HG03469 (cell line): ENCODE measurements around the gene OTX1.

Experiments
- ATAC-seq: cut with Tn5 transposase; IDR thresholded peaks from one replicate; pipeline ENCODE4 v1.9.1; 2021; ENCODE audit warnings: mild to moderate bottlenecking, moderate library complexity, moderate number of reproducible peaks; ENCODE audit not compliant: unreplicated experiment

OTX1 gene

DNA sequence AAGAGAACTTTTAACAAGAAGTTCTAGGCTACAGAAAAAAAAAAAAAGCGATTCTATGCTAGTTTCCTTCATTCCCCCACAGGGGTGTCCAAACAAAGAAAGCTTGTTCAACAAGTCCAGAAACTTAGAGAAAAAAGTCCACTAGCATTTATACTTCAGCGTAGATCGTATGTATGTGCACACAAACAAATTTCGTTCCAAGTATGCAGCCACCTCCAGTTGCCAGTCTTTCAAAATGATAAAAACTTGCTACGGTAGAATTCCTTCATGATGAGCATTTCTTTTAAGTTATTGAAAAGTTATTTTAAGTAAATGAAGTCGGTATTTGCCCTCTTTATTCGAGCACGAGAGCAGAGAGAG is 3.7 kb upstream of the OTX1 start:
- no peak for ATAC-seq

DNA sequence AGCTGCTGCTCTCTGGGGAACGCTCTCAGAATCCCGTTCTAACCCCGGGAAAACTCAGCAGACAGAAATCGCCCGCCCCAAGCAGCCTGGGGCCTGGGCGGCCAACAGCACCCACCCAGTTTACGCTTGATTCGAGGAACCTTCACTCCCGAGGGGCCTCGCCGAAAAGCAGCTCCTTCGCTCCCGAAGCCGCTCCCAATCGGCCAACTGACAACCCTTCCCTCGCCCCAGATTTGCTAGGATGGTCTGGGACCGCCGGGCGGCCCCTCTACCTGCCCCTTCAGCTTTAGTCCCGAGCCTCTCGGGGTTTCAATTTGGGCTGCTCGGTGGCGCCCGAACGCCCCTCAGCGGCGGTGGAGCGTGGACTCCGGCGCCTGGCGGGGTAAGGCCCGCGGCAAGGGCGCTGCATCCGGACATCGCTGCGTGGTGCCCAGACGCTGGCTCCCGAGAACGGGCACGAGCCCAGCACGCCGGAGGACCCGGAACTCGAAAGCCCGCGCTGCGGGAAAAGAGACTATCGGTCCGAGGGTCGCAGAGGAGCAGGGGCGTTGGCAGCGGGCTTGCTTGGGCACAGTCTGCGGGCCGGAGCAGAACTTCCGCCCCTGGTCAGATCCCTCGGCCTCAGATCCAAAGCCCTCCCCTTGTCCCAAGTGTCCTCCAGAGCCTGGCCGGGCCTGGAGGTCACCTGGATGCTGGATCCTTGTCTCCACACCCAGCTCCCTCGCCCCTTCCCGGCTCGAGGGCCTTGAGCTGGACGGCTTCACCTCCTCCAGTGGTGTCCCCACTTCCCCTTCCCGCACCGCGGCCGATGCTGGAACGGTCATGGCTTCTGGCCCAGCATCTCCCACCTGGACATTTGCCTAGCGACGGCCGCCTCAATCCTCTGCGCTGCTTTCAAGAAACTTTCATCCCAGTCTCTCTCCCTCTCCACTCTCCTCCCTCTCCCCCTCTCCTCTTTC is 3.0 kb upstream of the OTX1 start:
- ATAC-seq: no peak

DNA sequence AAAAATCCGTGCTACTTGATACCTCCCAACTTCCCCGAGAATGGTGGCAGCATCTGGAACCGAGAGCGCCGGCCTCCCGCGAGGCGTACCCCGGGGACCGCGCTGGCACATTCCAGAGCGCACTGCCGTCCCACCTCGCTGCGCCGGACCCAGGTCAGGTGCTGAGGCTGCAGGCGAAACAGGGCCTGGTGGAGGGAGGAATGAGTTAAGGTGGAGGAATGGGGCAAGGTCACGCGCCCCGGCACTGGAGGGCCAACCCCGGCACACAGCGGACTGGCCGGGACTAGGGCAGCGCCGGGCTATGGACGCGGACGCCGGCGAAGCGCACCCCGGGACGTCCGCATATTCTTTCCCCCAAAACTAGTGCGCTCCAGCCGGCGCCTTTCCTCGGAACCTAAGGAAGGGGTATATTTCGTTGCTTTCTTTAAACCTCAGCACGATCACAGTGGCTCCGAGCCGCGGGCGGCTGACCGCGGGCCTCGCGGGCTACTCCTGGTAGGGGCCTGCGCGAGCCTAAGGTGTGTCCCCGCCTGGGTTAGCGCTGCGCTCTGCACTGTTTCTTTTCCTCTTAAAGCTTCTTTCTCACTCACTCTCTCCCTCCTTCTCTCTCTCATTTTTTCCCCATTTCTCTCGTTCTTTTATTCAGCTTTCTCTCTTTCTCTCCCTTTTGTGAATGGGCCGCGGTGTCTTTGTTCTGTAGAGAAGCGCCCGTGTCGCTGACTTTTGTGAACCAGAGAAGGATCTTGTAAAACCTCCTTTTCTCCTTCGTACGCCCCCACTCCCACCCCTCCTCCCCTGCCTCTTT is 2.1 kb upstream of the OTX1 start:
- no peak for ATAC-seq

DNA sequence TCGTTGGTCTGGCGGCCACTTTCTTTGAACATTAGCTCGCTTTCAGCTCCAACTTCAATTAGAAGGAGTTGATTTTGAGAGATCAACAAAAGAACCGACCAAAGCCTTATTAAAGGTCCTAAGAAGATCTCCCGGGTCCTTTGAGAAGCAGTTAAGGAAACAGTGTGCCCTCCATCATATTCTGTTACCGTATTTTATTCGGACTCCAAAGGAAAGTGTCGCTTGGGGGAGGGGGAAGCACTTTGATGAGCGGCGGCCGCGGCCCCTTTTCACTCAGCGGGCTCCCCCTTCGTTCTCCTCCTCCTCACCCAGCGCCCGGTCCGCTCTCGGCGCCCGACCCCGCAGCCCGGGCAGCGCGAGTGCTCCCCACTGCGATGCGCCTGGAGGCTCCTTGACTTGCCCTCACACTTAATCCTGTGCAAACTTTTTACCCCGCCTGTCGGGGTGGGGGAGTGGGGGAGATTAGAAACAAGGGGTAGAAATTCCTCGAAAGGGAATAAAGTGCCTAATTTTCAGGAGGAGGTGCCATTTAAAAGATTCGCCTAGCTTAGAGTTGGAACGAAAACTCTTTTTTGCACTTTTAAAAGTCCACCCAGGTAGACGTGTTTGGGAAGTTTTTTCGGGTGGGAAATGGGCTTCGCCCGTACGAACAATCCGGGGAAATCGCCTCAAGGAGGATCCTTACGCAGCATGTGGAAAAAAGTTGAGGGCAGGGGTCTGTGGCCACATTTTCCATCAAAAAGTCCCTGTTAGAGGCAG is 1.2 kb upstream of the OTX1 start:
- no peak for ATAC-seq

DNA sequence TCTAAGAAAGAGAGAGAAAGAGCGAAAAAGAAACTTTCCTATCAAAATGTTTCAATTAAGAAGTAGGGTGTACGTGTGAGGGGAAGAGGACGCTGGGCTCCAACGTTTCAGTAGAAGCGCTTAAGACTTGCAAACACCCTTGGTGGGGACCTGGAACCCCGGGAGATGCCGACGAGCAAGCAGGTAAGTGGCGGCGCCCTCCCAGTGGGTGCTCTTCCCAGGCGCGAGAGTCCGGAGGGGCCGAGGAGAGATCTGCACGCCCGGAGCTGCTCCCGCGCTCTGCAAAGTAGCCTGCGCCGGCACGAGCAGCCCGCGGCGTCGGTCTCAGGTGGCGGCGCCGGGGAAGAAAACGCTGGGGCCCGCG is 678 bp upstream of the OTX1 start:
- no peak for ATAC-seq

DNA sequence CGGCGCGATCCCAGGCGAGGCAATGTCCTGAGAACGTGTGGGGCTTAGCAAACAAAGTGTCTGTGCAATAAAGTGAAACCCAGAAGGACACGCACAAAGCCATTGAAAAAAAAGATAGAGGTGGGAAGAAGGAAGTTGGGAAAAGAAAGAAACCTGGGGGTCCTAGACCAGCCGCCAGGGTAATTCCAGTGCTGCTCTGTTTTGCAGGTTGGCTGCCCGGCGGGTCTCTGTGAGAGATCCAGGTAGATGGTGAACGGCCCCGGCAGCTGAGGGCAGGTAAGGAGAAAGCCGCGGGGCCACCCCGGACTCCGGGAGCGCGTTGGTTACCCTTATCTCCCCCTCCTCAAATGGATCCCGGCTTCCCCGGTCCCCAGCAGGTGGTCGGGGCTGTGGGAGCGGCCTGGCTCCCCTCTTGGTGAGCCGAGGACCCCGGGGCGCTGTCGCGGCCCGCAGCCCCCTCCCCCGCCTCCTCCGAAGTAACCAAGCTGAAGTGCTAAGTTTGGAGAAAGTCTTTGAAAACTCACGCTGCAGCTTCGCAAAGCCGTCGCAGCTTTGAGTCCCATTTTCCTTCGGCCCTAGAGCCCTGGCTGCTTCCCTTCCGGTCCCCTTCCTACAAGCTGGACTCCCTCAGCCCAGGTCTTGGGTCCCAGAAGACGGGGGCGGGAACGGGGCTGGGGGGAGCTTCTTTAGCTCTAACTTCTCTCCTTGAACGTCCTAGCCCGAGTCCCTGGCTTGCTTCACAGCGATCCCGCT is 588 bp downstream of the OTX1 start:
- no peak for ATAC-seq

DNA sequence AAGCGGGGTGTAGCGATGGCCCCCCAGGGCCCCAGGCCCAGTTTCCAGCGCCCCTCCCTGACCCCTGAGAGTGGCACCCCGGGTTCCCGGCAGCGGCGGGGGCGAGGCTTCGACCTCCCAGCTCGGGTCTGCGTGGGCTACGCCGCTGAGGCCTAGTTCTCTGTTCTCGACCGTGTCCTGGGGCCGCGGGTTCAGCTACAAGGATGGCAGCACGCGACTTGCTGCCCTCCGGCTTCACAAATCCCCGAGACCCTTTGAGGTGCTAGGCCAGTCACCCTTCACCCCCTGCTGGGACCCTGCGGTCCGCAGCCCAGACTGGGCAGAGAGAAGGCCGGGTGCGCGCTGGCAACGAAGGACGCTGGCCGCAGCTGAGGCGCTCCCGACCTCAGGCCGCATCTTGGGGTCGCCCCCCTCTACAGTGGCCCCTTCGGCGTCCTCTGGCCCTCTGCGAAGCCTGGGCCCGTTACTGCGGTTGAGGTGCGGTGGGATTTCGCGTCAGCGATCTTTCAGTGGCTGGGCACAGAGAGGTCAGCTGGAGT is 1.2 kb downstream of the OTX1 start:
- ATAC-seq: no peak

DNA sequence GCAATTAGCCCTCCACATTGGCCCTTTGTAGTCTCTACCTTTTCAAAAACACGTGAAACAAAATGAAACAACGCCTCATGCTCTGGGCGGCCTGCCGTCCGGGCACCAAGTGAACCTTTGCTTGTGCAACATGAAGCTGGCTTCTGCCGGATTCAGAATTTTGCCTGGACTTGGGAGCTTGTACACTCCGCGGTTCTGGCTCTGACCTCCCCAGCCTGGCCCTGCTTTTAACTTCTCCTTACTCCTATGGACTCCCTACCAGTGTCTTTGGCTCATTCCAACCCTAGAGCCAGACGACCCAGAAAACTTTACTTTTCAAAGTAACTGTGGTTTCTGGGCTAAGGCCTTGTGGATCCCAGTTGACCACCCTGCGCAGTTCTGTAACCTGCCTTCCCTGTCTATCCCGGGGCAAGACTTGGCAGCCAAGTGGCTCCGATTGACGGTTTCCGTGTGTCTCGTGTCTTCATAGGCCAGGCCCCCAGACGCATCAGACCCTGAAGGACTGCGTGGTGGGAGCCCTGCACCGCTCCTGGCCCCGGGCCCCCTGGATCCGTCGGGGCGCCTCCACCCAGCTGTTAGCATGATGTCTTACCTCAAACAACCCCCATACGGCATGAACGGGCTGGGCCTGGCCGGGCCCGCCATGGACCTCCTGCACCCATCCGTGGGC is 1.9 kb downstream of the OTX1 start:
- ATAC-seq: no peak

DNA sequence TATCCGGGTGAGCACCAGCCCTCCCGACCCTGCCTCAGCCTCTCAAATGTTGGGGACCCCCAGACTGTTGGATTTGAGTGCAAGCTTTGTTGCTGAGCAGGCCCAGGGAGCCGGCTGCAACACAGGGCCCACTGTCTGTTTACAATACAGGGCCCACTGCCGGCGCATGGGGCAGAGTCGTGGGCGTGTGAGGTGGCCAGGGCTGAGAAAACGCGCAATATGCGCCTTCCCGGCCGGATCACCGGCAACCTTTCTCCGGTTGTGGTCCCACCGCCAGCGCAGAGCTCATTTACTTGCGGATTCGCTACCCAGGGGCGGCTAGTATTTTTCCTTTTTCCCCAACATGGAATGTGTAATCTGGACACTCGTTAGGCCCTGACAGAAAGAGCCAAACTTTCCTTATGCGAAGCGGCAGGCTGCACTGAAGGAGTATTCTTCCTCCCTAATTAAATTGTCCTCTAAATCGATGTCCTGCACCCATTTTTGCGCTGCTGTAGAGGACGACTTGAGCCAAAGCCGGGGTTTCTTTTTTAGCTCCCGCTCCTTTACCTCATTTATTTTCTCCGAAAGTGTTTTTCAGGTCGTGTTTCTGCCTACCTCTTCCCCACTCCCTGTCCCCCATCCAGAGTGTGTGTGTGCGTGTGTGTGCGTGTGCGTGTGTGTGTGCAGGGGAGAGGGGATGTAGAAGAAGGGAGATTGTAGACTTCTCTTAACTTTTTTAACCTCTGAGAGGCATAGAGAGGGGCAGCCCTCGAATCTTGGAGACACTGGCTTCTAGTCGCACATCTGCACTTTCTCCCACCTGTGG is 2.7 kb downstream of the OTX1 start:
- no peak for ATAC-seq

DNA sequence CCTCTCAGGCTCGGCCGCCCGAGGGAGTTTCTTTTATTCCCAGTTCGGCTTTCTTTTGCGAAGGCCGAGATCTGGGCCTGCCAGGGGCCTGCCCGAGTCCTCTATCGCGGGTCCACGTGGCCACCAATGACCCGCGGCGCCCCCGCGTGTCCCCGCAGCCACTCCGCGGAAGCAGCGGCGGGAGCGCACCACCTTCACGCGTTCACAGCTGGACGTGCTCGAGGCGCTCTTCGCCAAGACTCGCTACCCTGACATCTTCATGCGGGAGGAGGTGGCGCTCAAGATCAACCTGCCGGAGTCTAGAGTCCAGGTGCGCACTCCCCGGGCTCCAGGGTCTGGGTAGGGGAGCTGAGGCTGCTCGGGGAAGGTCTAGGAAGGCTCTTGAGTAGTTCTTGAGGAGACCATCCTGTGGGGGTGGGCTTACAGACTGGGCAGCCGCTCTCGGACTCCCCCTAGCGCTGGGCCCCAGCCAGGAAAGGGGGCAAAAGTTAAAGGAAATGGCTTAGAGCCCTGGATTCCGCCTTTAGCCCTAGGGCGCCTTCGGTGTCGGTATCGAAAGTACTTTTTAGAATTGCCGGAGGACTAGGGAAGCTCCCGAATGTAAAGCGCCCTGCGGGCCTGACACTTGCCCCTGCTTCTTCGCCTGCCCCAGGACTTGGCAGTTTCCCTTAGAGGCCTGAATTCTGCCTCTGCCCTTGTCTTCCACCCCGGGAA is 3.4 kb downstream of the OTX1 start:
- no peak for ATAC-seq

DNA sequence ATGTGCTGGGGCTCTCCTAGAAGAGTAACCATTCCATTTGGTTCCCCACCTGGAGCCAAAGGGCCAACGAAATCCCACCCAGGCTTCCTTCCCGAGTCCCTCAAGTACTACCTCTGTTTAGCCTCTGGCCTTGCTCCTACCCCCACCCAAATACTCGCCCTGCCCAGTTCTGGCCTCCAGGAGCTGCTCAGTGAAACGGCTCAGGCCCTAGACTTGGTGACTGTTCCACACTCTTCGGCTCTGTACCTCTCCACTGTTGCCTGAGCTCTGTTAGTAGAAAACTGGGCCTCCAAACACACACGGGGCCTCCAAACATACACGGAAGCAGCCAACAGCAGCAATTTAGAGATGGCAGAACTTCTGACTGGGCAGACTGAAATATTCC is 4.2 kb downstream of the OTX1 start:
- no peak for ATAC-seq

DNA sequence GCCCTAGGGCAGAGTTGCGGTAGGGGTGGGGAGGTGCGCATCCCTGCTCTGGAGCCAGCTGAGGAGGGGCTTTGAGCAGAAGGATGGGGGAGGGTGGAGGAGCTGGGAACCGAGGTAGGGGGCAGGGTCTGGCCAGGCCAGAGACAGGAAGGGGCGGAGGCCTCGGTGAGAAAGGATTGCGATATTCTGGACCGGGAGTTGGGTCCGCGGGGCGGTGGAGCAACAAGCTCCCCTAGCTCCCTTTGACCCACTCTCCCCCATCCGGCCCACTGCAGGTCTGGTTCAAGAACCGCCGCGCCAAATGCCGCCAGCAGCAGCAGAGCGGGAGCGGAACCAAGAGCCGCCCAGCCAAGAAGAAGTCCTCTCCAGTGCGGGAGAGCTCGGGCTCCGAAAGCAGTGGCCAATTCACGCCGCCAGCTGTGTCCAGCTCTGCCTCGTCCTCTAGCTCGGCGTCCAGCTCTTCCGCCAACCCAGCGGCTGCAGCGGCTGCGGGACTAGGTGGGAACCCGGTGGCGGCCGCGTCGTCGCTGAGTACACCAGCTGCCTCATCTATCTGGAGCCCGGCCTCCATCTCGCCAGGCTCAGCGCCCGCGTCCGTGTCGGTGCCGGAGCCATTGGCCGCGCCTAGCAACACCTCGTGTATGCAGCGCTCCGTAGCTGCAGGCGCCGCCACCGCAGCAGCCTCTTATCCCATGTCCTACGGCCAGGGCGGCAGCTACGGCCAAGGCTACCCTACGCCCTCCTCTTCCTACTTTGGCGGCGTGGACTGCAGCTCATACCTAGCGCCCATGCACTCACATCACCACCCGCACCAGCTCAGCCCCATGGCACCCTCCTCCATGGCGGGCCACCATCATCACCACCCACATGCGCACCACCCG is 4.8 kb downstream of the OTX1 start:
- no peak for ATAC-seq

DNA sequence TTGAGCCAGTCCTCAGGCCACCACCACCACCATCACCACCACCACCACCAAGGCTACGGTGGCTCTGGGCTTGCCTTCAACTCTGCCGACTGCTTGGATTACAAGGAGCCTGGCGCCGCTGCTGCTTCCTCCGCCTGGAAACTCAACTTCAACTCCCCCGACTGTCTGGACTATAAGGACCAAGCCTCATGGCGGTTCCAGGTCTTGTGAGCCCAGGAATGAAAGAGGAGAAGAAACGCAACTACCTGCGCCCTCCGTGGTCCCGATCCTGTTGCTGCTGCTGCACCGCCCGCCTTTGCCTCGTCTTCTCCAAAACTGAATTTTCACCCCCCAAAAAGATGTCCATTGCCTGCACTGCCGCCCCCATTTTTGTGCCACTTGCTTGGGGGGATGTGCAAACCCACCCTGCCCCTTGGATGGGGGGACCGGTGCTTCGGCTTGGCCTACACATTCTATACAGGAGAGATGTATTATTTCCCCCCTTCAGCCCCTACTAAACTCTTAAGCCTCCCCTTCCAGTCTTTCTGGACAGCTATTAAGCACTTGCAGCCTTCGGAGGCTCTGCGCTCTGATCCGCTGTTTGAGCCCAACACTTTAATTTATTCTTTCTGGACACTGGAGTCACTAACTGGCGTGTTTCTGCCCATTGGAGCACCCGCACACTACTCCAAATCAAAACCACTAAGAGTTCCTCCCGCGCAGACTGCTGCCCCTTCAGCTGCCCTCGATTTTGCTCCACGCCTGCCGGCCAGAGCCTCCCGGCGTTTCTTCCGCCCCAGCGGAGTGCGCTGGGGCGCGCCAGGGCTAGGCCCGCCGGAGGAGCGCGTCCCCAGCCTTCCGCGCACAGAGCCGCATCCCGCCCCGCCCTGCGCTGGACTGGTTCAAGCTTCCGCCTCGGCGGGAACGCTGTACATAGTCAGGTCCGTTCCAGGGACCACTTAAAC is 5.7 kb downstream of the OTX1 start:
- no peak for ATAC-seq

DNA sequence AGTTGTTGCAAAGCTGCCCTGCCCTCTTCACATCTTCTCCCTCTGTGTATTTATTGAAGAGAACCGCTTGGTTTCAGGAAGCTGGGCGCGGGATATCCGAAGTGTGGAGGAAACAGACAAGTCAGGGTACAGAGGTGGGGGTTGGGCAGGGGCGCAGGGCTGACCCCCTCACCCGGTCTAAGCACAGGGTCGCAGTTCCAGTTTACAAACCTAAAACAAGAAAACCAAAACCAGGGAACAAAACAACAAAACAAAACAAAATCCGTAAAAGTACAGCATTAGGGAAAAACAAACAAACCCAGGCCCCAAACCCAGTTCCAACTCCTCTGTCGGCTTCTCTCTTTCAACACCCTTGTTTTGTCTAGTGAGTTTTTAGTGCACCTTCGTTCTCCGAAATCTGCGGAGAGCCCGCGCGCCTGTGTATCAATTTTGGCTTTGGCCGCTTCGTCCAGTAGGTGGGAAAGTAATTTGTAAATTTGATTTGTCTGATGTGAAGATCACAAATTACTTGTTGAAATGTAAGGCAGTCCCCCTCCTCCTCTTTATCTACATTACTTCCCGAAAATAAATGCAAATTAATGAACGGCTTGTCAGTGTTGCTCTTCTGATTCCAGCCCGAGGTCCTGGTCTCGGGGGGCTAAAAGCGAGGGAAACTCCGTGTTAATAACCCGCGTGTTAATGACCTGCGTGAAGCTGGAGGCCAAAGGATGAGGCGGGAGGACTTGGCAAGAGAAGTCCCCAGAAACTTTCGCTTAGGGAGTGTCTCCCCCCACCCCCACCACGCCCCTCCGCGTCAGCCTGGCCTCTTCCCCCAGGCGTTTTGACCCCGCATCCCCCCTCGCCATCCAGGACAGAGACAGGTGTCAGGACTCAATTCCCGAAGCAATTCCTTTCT is 6.9 kb downstream of the OTX1 start:
- no peak for ATAC-seq

DNA sequence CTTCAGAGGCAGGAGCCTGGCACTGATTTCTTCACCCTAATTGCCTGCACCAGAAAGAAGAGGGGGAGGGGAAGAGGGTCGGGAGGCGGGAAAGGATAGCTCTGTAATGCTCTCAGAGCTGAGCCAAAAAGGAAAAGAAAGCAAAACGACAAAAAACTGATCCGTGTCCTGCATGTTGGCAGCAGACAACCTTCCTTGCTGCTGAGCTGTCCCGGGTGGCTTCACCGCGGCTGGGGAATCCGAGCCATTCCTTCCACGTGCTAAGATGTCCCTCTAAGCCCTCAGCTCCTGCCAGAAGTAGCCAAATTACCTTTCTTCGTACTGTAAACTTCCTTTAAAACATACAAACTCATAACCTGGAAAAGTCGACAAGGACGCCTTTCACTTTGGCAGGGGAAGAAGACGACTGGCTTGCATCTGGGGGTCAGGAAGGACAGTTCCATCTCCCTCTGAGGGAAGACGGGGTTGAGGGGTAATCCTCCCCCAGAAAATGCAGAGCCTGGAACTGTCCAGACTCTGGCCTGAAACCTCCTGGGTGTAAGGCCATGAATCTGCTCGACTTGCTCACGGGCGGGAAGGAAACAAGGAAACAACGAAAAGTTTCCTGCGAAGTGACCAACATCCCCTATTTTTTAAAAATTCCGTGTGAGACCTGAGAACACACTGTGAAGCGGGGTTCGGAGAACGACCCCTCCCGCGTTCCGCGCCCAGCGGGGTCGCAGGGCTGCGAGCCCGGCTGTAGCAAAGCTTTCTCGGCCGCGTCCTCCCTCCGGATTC is 7.7 kb downstream of the OTX1 start:
- ATAC-seq: no peak
